ENCODE data around the gene TCL1B.

Gene TCL1B

GRCh38 chr14:95703805-95704204, 17.6 kb downstream of the TCL1B start:
- ChIA-PET CTCF (no interaction called here), POLR2A (no interaction called here)
- H3K4me3 ChIP-seq (ENCODE audit: low read depth, low read length) = no peak overlapping the region
- DNase-seq (ENCODE audit: low read depth, low spot score) = no peak
- TF ChIP-seq, protein P1, sequence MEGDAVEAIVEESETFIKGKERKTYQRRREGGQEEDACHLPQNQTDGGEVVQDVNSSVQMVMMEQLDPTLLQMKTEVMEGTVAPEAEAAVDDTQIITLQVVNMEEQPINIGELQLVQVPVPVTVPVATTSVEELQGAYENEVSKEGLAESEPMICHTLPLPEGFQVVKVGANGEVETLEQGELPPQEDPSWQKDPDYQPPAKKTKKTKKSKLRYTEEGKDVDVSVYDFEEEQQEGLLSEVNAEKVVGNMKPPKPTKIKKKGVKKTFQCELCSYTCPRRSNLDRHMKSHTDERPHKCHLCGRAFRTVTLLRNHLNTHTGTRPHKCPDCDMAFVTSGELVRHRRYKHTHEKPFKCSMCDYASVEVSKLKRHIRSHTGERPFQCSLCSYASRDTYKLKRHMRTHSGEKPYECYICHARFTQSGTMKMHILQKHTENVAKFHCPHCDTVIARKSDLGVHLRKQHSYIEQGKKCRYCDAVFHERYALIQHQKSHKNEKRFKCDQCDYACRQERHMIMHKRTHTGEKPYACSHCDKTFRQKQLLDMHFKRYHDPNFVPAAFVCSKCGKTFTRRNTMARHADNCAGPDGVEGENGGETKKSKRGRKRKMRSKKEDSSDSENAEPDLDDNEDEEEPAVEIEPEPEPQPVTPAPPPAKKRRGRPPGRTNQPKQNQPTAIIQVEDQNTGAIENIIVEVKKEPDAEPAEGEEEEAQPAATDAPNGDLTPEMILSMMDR (IDR thresholded peaks at IDR 0.05; ENCODE audit: insufficient read depth, low read length, missing control alignments) = no peak

GRCh38 chr14:95705518-95705917, 19.3 kb downstream of the TCL1B start:
- ChIA-PET POLR2A (no interaction called here), CTCF (no interaction called here)
- TF ChIP-seq, protein P1 (IDR thresholded peaks at IDR 0.05; ENCODE audit: insufficient read depth, low read length, missing control alignments) = no peak
- no peak for DNase-seq (ENCODE audit: low read depth, low spot score)
- no peak overlapping the region for H3K4me3 ChIP-seq (ENCODE audit: low read depth, low read length)

DNA sequence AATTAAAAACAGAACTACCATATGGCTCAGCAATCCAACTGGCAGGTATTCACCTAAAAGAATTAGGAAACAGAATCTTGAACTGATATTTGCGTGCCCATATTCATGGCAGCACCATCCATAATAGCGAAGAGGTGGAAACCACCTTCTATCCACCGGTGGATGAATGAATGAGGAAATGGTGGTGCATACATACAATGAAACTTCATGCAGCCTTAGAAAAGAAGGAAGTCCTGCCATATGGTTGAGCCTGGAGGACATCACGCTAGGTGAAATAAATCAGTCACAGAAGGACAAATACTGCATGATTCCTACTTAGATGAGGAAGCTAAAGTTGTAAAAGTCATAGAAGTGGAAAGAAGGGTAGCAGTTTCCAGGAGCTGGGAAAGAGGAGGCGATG, 21.1 kb downstream of the TCL1B start:
- CTCF ChIA-PET = no interaction called here
- no peak overlapping the region for H3K4me3 ChIP-seq (ENCODE audit: low read depth, low read length)
- no peak for DNase-seq (ENCODE audit: low read depth, low spot score)
- TF ChIP-seq, protein P1 (IDR thresholded peaks at IDR 0.05; ENCODE audit: insufficient read depth, low read length, missing control alignments) = no peak
- POLR2A ChIA-PET = no interaction called here

- no peak overlapping the region for H3K4me3 ChIP-seq (ENCODE audit: low read depth, low read length)
- TF ChIP-seq, protein P1 (IDR thresholded peaks at IDR 0.05; ENCODE audit: insufficient read depth, low read length, missing control alignments) = no peak
- no peak for DNase-seq (ENCODE audit: low read depth, low spot score)
- ChIA-PET CTCF (no interaction called here), POLR2A (no interaction called here)
Measured at GRCh38 chr14:95710106-95710505, 23.9 kb downstream of the TCL1B start.

DNA sequence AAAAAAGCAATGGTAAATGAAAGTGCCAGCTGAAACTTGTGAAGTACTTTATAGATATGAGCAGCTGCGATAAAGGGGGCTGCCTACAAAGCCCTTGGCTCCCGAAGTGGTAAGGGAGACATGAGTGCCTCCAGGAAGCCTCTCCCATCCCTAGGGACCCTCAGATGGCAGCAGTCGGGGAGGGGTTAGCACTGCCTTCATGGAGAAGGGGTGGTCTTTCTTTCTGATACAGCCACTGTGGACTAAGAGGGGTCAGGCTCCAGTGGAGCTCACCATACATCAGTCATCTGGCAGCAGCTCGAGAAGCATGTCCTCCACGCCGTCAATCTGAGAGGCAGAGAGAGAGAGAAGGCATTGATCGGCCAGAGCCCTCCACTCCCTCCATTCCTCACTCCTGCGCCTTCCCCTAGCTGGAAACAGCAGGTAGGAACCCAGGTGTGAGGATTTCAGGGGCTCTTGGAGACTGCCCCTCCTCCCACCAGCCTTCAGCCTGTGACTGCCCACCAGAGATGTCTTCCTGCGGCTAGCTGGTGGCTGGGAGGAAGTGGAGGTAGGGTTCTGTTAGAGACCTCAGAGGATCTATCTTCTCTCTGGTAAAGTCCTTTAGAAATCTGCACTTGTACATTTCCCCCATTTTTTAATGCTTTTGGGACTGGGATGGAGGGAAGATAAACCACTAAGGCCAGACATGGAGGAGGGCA, 25.4 kb downstream of the TCL1B start:
- no peak for DNase-seq (ENCODE audit: low read depth, low spot score)
- POLR2A ChIA-PET = no interaction called here
- CTCF ChIA-PET = no interaction called here
- H3K4me3 ChIP-seq (ENCODE audit: low read depth, low read length) = no peak overlapping the region
- TF ChIP-seq, protein P1 (IDR thresholded peaks at IDR 0.05; ENCODE audit: insufficient read depth, low read length, missing control alignments) = no peak

DNA sequence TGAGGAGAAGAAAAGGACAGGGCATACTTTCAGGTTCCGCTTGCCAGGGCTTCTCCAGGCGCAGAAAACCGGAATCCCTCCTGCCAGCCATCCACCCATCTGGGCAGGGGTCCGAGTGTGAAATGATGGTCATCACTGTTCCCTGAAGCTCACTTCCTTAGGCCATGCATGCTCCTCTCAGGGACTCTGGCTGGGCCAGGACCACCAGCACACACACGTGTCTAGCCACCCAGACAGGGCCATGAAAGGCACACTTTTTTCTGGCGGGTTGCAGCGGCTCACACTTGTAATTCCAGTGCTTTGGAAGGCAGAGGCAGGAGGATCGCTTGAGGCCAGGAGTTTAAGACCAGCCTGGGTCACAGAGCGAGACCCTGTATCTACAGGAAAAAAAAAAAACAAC, 26.2 kb downstream of the TCL1B start:
- TF ChIP-seq, protein P1 (IDR thresholded peaks at IDR 0.05; ENCODE audit: insufficient read depth, low read length, missing control alignments) = no peak
- POLR2A ChIA-PET = no interaction called here
- no peak overlapping the region for H3K4me3 ChIP-seq (ENCODE audit: low read depth, low read length)
- CTCF ChIA-PET = no interaction called here
- DNase-seq (ENCODE audit: low read depth, low spot score) = no peak
